Heart left ventricle (tissue), 16 donors: ENCODE data around the gene SLC35G6. TPM values are rescaled to one million over a fixed set of nuclear protein-coding genes. Genes with fewer than 3 reads are reported as not detected.

Experiments used
- ATAC-seq, 4 donors: fragments of 200-7000 bp; cut with Tn5 transposase; one replicate each; pipeline ENCODE4 v1.9.1; 2020 to 2022; ENCODE audit warnings: moderate library complexity in 4 of 4, mild to moderate bottlenecking in 3 of 4, moderate number of reproducible peaks in 1 of 4
- DNase-seq, 5 donors: peaks; one replicate each; pipeline ENCODE4 v3.0.0-alpha.2; 2020
- H3K27ac ChIP-seq, 12 donors: fragments of 200-600 bp; sonication (generic) in 4 of 12; one replicate each; pipeline versions ENCODE4 v1.5.0 to v1.8.0; 2016 to 2022; ENCODE audit warnings: mild to moderate bottlenecking in 2 of 12
- H3K27me3 ChIP-seq, 9 donors: fragments of 200-600 bp; sonication (generic) in 2 of 9; one replicate each; pipeline versions ENCODE4 v1.5.1 to v1.8.0; 2016 to 2022; ENCODE audit warnings: mild to moderate bottlenecking in 3 of 9
- H3K36me3 ChIP-seq, 9 donors: fragments of 200-600 bp; sonication (generic) in 2 of 9; one replicate each; pipeline versions ENCODE4 v1.5.0 to v1.8.0; 2018 to 2022; ENCODE audit warnings: mild to moderate bottlenecking in 2 of 9
- H3K4me1 ChIP-seq, 12 donors: fragments of 200-600 bp; sonication (generic) in 4 of 12; one replicate each; pipeline versions ENCODE4 v1.5.0 to v1.8.0; 2016 to 2022; ENCODE audit warnings: mild to moderate bottlenecking in 3 of 12
- H3K4me3 ChIP-seq, 12 donors: fragments of 200-600 bp; sonication (generic) in 4 of 12; one replicate each; pipeline versions ENCODE4 v1.5.0 to v1.8.0; 2017 to 2022; ENCODE audit warnings: mild to moderate bottlenecking in 9 of 12, moderate library complexity in 4 of 12
- H3K9me3 ChIP-seq, 12 donors: fragments of 200-600 bp; sonication (generic) in 4 of 12; one replicate each; pipeline versions ENCODE4 v1.5.0 to v1.8.0; 2016 to 2022; ENCODE audit warnings: mild to moderate bottlenecking in 1 of 12
- POLR2A ChIP-seq, 2 donors: fragments of 450-650 bp; IDR thresholded peaks; one replicate each; pipeline ENCODE4 v1.6.1; 2017; ENCODE audit warnings: antibody characterized with exemption in 2 of 2, mild to moderate bottlenecking in 2 of 2, moderate library complexity in 2 of 2
- WGBS, 4 donors: extraction: QIAGEN DNeasy Blood & Tissue Kit in 2 of 4; methylation state at CpG; one replicate each; pipeline versions ENCODE4 v1.1.5 to v1.1.7; 2013 to 2018; 5-methylcytosine and 5-hydroxymethylcytosine counted together
- intact Hi-C, 10 donors: fragments of 100-400 bp; cut with DNase I; formaldehyde crosslinking; loops; one replicate each; pipeline versions ENCODE4 v1.11.1 to v1.14.2; 2022
- polyA plus RNA-seq, 2 donors: library from polyadenylated mRNA; stranded (reverse); fragments of 200-250 nt; gene quantifications; one replicate each; pipeline ENCODE4 v1.2.3, GENCODE V29; 2013
- total RNA-seq, 9 donors: library from RNA; depleted of rRNA in 2 of 9; stranded (reverse); fragments of >200 nt in 2 of 9; fragmentation: NEBNext Ultra II Directional in 3 of 9; extraction: Animal tissue kit (Norgen Biotek cat#: 25700) in 3 of 9; gene quantifications; one replicate each; pipeline versions ENCODE4 v1.1.0 to v1.2.4, GENCODE V29; 2016 to 2023
- TF ChIP-seq, protein P1 (sequence below), 12 donors: fragments of 200-600 bp; sonication (generic) in 4 of 12; IDR thresholded peaks; one replicate each; pipeline versions ENCODE4 v1.5.0 to v1.8.0; 2018 to 2022; ENCODE audit warnings: antibody characterized with exemption in 12 of 12, mild to moderate bottlenecking in 5 of 12
- donor health status: ischemic (EF 13 %, LVEDD 7.1; RV severe dilation, severe dysfunction).
- donor health status: healthy with polysubstance abuse.
- donor health status: DM: no; HTN: yes; CAD: no.
- donor health status: DM: no; HTN: no; CAD: no.
- donor health status: ischemic (EF 25% LVEDD 6.9; RV normal size, moderate dysfunction).
- donor health status: ischemic (EF 25% LVEDD 5.7; RV mildly dilated, moderate dysfunction).
- donor health status: healthy.
- donor health status: DM: yes; HTN: yes; CAD: no.
- donor health status: ischemic (EF 35%, LVEDD 5.7; RV mildly dilated, moderate dysfunction).
- donor health status: nonischemic (EF 11% LVEDD 7.7; RV severe dilation, severe dysfunction).
- donor health status: DM: yes; HTN: yes; CAD: no.
- donor health status: PGD.
- donor health status: ischemic (EF 29% LVEDD 5.4; RV normal size, mild dysfunction).
- donor health status: nonischemic (EF 23%, LVEDD 6.1; RV moderate dilation, normal function).

Gene SLC35G6
- total and polyA plus RNA-seq, 11 donors = 0.08 TPM; not detected in 10

DNA sequence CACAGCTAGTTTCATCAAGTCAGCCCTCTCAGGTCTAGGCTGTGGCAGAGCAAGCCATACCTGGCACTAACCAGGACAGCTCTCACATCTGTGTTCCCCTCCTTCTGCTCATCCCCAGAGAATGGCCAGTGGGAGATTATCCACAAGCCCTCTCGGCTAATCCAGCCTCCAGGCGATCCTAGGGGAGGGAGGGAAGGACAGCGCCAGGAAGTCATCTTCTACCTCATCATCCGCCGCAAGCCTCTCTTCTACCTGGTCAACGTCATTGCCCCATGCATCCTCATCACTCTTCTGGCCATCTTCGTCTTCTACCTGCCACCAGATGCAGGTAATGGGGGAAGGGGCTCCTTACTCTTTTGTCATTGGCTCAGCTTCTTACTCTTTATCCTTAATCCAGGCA lies 32.8 kb upstream of the SLC35G6 start:
- 91 to 92% (median 92%) methylated on average over 7 of the region's 7 CpGs for WGBS, 4 donors
- TF ChIP-seq, protein P1, sequence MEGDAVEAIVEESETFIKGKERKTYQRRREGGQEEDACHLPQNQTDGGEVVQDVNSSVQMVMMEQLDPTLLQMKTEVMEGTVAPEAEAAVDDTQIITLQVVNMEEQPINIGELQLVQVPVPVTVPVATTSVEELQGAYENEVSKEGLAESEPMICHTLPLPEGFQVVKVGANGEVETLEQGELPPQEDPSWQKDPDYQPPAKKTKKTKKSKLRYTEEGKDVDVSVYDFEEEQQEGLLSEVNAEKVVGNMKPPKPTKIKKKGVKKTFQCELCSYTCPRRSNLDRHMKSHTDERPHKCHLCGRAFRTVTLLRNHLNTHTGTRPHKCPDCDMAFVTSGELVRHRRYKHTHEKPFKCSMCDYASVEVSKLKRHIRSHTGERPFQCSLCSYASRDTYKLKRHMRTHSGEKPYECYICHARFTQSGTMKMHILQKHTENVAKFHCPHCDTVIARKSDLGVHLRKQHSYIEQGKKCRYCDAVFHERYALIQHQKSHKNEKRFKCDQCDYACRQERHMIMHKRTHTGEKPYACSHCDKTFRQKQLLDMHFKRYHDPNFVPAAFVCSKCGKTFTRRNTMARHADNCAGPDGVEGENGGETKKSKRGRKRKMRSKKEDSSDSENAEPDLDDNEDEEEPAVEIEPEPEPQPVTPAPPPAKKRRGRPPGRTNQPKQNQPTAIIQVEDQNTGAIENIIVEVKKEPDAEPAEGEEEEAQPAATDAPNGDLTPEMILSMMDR (IDR thresholded peaks at IDR 0.05) = no peak
- no peak for TF ChIP-seq POLR2A (IDR thresholded peaks at IDR 0.05)

DNA sequence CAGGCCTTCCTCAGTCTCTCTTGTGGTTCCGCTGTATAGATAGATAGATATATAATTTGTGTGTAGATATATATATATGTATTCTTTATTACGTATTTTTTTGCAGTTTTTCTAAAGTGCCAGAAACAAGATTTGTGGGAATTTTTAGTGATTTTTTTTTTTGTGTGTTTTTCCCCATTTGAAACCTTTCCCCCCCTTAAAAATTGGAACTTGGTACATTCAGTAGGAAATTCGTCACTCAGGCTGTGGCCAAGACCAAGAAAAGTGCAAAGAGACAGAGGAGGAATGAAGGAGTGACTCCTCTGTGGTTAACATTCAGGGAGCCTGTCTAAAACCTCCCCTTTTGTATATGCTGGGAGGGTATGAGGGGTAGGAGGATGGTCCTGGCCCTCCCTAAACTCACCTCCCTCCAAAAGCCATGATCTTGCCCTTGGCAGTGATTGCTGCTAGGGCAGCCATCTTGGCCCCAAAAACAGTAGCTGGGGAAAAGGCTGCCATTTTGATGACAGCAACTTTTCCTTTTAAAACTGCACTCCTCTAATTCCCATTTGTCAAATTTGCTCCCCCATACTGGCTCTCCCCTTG lies 21.2 kb upstream of the SLC35G6 start:
- Histone ChIP-seq H3K36me3 (peaks cover 0 to 36% (median 26%) of the 10 kb centered on the region in 9 donors), H3K4me3 (no peak overlapping the region), H3K9me3 (no peaks in the 10 kb centered on the region), H3K27me3 (no peaks in the 10 kb centered on the region), H3K4me1 (peaks cover 0 to 13% (median 5%) of the 10 kb centered on the region in 12 donors), H3K27ac (no peak overlapping the region)
- 79 to 86% (median 84%) methylated on average over 3 of the region's 3 CpGs for WGBS, 4 donors
- DNase-seq = no peak
- TF ChIP-seq POLR2A (IDR thresholded peaks at IDR 0.05) = no peak
- TF ChIP-seq, protein P1 (IDR thresholded peaks at IDR 0.05) = no peak
- ATAC-seq = no peak
- intact Hi-C loops = no loop called here

More for the DNA sequence above, 32.8 kb upstream of the SLC35G6 start:
- peaks cover 0 to 30% (median 0%) of the 10 kb centered on the region in 9 donors for H3K27me3 ChIP-seq
- intact Hi-C loops = loop anchor here in 1 of 10 donors (10.0 kb wide), 1 partner anchor 396 kb away; no protein-coding TSS in a partner anchor
- ATAC-seq (no peak), DNase-seq (peak in 1 of 5 donors; percentile 10)
- no peak overlapping the region for H3K4me3 ChIP-seq
- H3K4me1 ChIP-seq = peaks cover 0 to 24% (median 9%) of the 10 kb centered on the region in 12 donors
- H3K36me3 ChIP-seq = no peaks in the 10 kb centered on the region
- H3K27ac ChIP-seq = no peak overlapping the region
- no peaks in the 10 kb centered on the region for H3K9me3 ChIP-seq

DNA sequence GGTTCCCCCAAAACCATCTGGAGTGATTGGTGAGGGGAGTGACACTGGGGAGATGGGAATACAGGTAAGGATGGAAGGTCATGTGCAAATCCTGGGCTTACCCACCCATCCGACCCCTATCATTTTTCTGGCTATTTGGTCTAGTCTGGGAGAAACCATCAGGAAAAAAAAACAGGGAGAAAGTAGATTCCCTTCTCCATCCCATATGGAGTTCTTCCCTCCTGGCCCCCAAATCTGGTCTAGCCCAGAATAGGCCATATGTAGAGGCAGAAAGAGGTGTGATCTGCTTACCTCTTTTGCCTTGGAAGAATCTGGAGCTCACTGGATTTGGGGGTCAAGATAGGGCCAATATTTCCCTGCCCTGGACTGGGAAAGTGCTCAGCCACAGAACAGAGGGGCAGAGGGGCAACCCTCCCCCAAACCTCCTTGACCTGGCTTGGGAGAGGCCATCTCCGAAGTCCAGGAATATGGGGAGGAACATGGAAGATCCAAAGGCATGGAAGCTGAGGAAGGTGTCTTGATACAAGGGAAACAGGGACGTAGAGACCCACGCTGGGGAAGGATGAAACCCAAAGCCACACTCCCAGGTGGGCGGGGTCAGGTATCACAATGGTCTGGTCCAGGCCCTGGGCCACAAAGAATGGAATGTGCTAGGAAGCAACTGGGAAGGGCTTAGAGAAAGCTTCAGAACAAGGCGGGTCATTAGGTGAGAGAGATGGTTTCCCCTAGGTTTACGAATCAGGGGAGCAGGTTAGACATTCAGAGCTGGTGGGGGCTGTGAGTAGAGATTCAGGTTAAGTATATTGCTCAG lies 20.2 kb upstream of the SLC35G6 start:
- no peak for DNase-seq
- no peak for ATAC-seq
- H3K36me3 ChIP-seq = peaks cover 0 to 44% (median 36%) of the 10 kb centered on the region in 9 donors
- H3K4me1 ChIP-seq = peaks cover 2 to 19% (median 9%) of the 10 kb centered on the region in 12 donors
- 92 to 96% (median 94%) methylated on average over 7 of the region's 7 CpGs for WGBS, 4 donors
- no peaks in the 10 kb centered on the region for H3K9me3 ChIP-seq
- intact Hi-C loops = no loop called here
- no peaks in the 10 kb centered on the region for H3K27me3 ChIP-seq
- H3K27ac ChIP-seq = no peak overlapping the region
- no peak overlapping the region for H3K4me3 ChIP-seq
- TF ChIP-seq POLR2A (IDR thresholded peaks at IDR 0.05) = no peak
- TF ChIP-seq, protein P1 (IDR thresholded peaks at IDR 0.05) = no peak
